Mesenchymal stem cell (in vitro differentiated cells and primary cell): ENCODE measurements around the gene NR1I2.

Experiments used
- DNase-seq: peaks from one replicate; pipeline ENCODE4 v3.0.0-alpha.2; 2013
- H2AFZ ChIP-seq: one replicate; pipeline ENCODE4 v1.6.1; 2013; ENCODE audit warnings: low read depth, mild to moderate bottlenecking, control low read depth, inconsistent platforms, low read length, moderate library complexity
- H2AK5ac ChIP-seq: 2 replicates; pipeline ENCODE4 v1.6.1; 2013; ENCODE audit warnings: low read length, moderate library complexity, mild to moderate bottlenecking, inconsistent platforms; ENCODE audit not compliant: severe bottlenecking
- H2BK120ac ChIP-seq: one replicate; pipeline ENCODE4 v1.6.1; 2013; ENCODE audit warnings: low read depth, mild to moderate bottlenecking, inconsistent platforms, low read length, moderate library complexity
- H2BK12ac ChIP-seq, 2 experiments: one replicate each; pipeline ENCODE4 v1.6.1; 2013; ENCODE audit warnings: inconsistent platforms in 2 of 2, low read length in 2 of 2, mild to moderate bottlenecking in 2 of 2, moderate library complexity in 2 of 2, control low read depth in 1 of 2
- H2BK15ac ChIP-seq: one replicate; pipeline ENCODE4 v1.6.1; 2013; ENCODE audit warnings: mild to moderate bottlenecking, low read depth, inconsistent platforms; ENCODE audit not compliant: poor library complexity, severe bottlenecking
- H2BK5ac ChIP-seq: 2 replicates; pipeline ENCODE4 v1.6.1; 2013; ENCODE audit warnings: low read depth, mild to moderate bottlenecking, low read length, control low read depth, inconsistent platforms; ENCODE audit not compliant: poor library complexity, severe bottlenecking
- H3K14ac ChIP-seq, 2 experiments: one replicate each; pipeline ENCODE4 v1.6.1; 2013; ENCODE audit warnings: inconsistent platforms in 2 of 2, low read length in 2 of 2, control low read depth in 1 of 2, mild to moderate bottlenecking in 1 of 2, moderate library complexity in 1 of 2
- H3K18ac ChIP-seq, 2 experiments: one replicate each; pipeline ENCODE4 v1.6.1; 2013; ENCODE audit warnings: inconsistent platforms in 2 of 2, low read length in 2 of 2, control low read depth in 1 of 2, low read depth in 1 of 2, mild to moderate bottlenecking in 1 of 2
- H3K23ac ChIP-seq, 2 experiments: one replicate each; pipeline ENCODE4 v1.6.1; 2013; ENCODE audit warnings: inconsistent platforms in 2 of 2, low read length in 2 of 2, mild to moderate bottlenecking in 2 of 2, moderate library complexity in 2 of 2, control low read depth in 1 of 2
- H3K27ac ChIP-seq: 2 replicates; pipeline ENCODE4 v1.5.1; 2013; ENCODE audit warnings: mild to moderate bottlenecking, moderate library complexity, low read length, control low read depth, inconsistent platforms; ENCODE audit not compliant: poor library complexity, severe bottlenecking
- H3K27me3 ChIP-seq, 2 experiments: 2 replicates each; pipeline versions ENCODE4 v1.6.1 to v1.7.0; 2013; ENCODE audit warnings: low read length in 2 of 2, mild to moderate bottlenecking in 2 of 2, moderate library complexity in 2 of 2, control low read depth in 1 of 2, inconsistent platforms in 1 of 2; ENCODE audit not compliant: control insufficient read depth in 1 of 2, insufficient read depth in 1 of 2
- H3K36me3 ChIP-seq, 2 experiments: 2 replicates each; pipeline versions ENCODE4 v1.6.1 to v1.7.0; 2013; ENCODE audit warnings: low read length in 2 of 2, control low read depth in 1 of 2, inconsistent platforms in 1 of 2, low read depth in 1 of 2, mild to moderate bottlenecking in 1 of 2; ENCODE audit not compliant: insufficient read depth in 2 of 2, control insufficient read depth in 1 of 2
- H3K4ac ChIP-seq, 2 experiments: one replicate each; pipeline ENCODE4 v1.6.1; 2013; ENCODE audit warnings: inconsistent platforms in 2 of 2, low read length in 2 of 2, mild to moderate bottlenecking in 2 of 2, moderate library complexity in 2 of 2, control low read depth in 1 of 2, low read depth in 1 of 2
- H3K4me1 ChIP-seq: 2 replicates; pipeline ENCODE4 v1.6.1; 2013; ENCODE audit warnings: low read depth, low read length, control low read depth; ENCODE audit not compliant: control insufficient read depth, insufficient read depth
- H3K4me2 ChIP-seq: 2 replicates; pipeline ENCODE4 v1.6.1; 2013; ENCODE audit warnings: low read length, mild to moderate bottlenecking, inconsistent platforms; ENCODE audit not compliant: poor library complexity, severe bottlenecking
- H3K4me3 ChIP-seq, 2 experiments: 2 replicates each; pipeline versions ENCODE4 v1.5.1 to v1.7.0; 2013; ENCODE audit warnings: low read length in 2 of 2, mild to moderate bottlenecking in 2 of 2, control low read depth in 1 of 2, low read depth in 1 of 2; ENCODE audit not compliant: insufficient read depth in 1 of 2
- H3K79me1 ChIP-seq: replicated peaks from 2 replicates; pipeline ENCODE4 v1.6.1; 2013; ENCODE audit warnings: mild to moderate bottlenecking, control low read depth, low read length, inconsistent platforms; ENCODE audit not compliant: poor library complexity, severe bottlenecking
- H3K9ac ChIP-seq: 2 replicates; pipeline ENCODE4 v1.7.0; 2013; ENCODE audit warnings: mild to moderate bottlenecking, low read length, moderate library complexity
- H3K9me3 ChIP-seq: 2 replicates; pipeline ENCODE4 v1.7.0; 2013; ENCODE audit warnings: mild to moderate bottlenecking, low read length; ENCODE audit not compliant: control insufficient read depth
- H4K8ac ChIP-seq: one replicate; pipeline ENCODE4 v1.6.1; 2013; ENCODE audit warnings: inconsistent platforms, mild to moderate bottlenecking, low read length, moderate library complexity
- H4K91ac ChIP-seq: one replicate; pipeline ENCODE4 v1.6.1; 2013; ENCODE audit warnings: mild to moderate bottlenecking, low read length, inconsistent platforms
- WGBS: methylation state at CpG from one replicate; pipeline ENCODE4 v1.1.7; 2013; ENCODE audit warnings: mixed read lengths; 5-methylcytosine and 5-hydroxymethylcytosine counted together

The NR1I2 gene

GRCh38 chr3:119743921-119744320 lies 38.0 kb upstream of the NR1I2 start:
- Histone ChIP-seq H3K4me2 (no peak overlapping the region), H2BK120ac (no peak overlapping the region), H2BK5ac (no peak overlapping the region), H3K9me3 (no peaks in the 10 kb centered on the region), H3K18ac (no peak overlapping the region), H4K8ac (no peak overlapping the region), H3K27ac (no peak overlapping the region), H2BK15ac (no peak overlapping the region), H3K36me3 (no peaks in the 10 kb centered on the region), H4K91ac (no peak overlapping the region), H3K27me3 (no peaks in the 10 kb centered on the region), H3K14ac (no peak overlapping the region), H3K4me1 (no peaks in the 10 kb centered on the region), H3K9ac (no peak overlapping the region), H3K79me1 (no peaks in the 10 kb centered on the region), H3K4me3 (no peak overlapping the region), H3K4ac (no peak overlapping the region), H3K23ac (no peak overlapping the region), H2AFZ (no peak overlapping the region), H2BK12ac (no peak overlapping the region), H2AK5ac (no peak overlapping the region)
- 95% methylated on average over 8 of the region's 10 CpGs for WGBS
- no peak for DNase-seq

DNA sequence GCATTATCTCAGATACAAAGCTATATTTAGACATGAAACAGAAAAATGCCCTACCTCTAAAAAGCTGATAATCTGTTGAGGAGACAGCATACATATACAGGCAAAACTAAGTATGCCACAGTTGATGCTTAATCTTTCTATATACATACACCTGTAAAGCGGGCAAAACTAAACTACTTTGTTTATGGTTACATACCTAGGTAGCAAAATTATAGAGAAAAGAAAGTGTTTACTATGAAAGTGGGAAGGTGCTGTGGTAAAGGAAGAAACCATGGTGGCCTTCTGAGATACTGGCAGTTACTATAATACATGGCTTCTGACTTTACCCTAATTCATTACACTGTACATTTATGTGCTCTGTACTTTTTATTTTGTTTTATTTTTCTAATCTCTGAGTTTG lies 36.0 kb upstream of the NR1I2 start:
- Histone ChIP-seq H3K4me1 (peaks cover 3% of the 10 kb centered on the region), H3K18ac (no peak overlapping the region), H3K4me3 (no peak overlapping the region), H3K27ac (no peak overlapping the region), H3K9ac (no peak overlapping the region), H4K8ac (no peak overlapping the region), H3K4ac (no peak overlapping the region), H2BK12ac (no peak overlapping the region), H3K4me2 (no peak overlapping the region), H3K23ac (no peak overlapping the region), H3K27me3 (no peaks in the 10 kb centered on the region), H3K36me3 (no peaks in the 10 kb centered on the region), H2AFZ (no peak overlapping the region), H2AK5ac (no peak overlapping the region), H2BK15ac (no peak overlapping the region), H3K79me1 (no peaks in the 10 kb centered on the region), H2BK120ac (no peak overlapping the region), H3K14ac (no peak overlapping the region), H4K91ac (no peak overlapping the region), H3K9me3 (no peaks in the 10 kb centered on the region), H2BK5ac (no peak overlapping the region)
- no peak for DNase-seq
- no CpG with 5 or more reads among the region's 1 CpG for WGBS

- Histone ChIP-seq H3K9me3 (no peaks in the 10 kb centered on the region), H3K4ac (no peak overlapping the region), H3K79me1 (no peaks in the 10 kb centered on the region), H3K9ac (no peak overlapping the region), H3K14ac (no peak overlapping the region), H4K91ac (no peak overlapping the region), H3K4me1 (peaks cover 3% of the 10 kb centered on the region), H2BK5ac (no peak overlapping the region), H2BK120ac (no peak overlapping the region), H2AK5ac (no peak overlapping the region), H4K8ac (no peak overlapping the region), H2BK12ac (no peak overlapping the region), H3K23ac (peak overlapping the region in 1 of 2 experiments; percentile 73), H3K4me3 (no peak overlapping the region), H3K27me3 (no peaks in the 10 kb centered on the region), H3K4me2 (no peak overlapping the region), H3K27ac (no peak overlapping the region), H3K18ac (no peak overlapping the region), H2BK15ac (no peak overlapping the region), H3K36me3 (no peaks in the 10 kb centered on the region), H2AFZ (no peak overlapping the region)
- WGBS = 64% methylated on average over 3 of the region's 3 CpGs
- no peak for DNase-seq
Measured at GRCh38 chr3:119746423-119746822, 35.5 kb upstream of the NR1I2 start.

- Histone ChIP-seq H3K4me1 (peaks cover 3% of the 10 kb centered on the region), H3K18ac (no peak overlapping the region), H2BK120ac (no peak overlapping the region), H3K9me3 (no peaks in the 10 kb centered on the region), H2AFZ (no peak overlapping the region), H2BK15ac (no peak overlapping the region), H3K4me2 (no peak overlapping the region), H4K8ac (no peak overlapping the region), H3K4me3 (no peak overlapping the region), H3K14ac (no peak overlapping the region), H3K27ac (no peak overlapping the region), H3K23ac (no peak overlapping the region), H3K79me1 (no peaks in the 10 kb centered on the region), H3K36me3 (no peaks in the 10 kb centered on the region), H2BK5ac (no peak overlapping the region), H2BK12ac (no peak overlapping the region), H3K27me3 (no peaks in the 10 kb centered on the region), H3K9ac (no peak overlapping the region), H2AK5ac (no peak overlapping the region), H3K4ac (no peak overlapping the region), H4K91ac (no peak overlapping the region)
- DNase-seq = no peak
- 89% methylated on average over 4 of the region's 4 CpGs for WGBS
Measured at GRCh38 chr3:119747357-119747756, 34.5 kb upstream of the NR1I2 start.
